ENCODE measurements around the gene SZT2. TPM values are rescaled to one million over a fixed set of nuclear protein-coding genes. Genes with fewer than 3 reads are reported as not detected.

Gene SZT2
- total and polyA plus RNA-seq, 2 of the 4 experiments (the other 2 are of a cell fraction) = 9.5 to 14.3 TPM

DNA sequence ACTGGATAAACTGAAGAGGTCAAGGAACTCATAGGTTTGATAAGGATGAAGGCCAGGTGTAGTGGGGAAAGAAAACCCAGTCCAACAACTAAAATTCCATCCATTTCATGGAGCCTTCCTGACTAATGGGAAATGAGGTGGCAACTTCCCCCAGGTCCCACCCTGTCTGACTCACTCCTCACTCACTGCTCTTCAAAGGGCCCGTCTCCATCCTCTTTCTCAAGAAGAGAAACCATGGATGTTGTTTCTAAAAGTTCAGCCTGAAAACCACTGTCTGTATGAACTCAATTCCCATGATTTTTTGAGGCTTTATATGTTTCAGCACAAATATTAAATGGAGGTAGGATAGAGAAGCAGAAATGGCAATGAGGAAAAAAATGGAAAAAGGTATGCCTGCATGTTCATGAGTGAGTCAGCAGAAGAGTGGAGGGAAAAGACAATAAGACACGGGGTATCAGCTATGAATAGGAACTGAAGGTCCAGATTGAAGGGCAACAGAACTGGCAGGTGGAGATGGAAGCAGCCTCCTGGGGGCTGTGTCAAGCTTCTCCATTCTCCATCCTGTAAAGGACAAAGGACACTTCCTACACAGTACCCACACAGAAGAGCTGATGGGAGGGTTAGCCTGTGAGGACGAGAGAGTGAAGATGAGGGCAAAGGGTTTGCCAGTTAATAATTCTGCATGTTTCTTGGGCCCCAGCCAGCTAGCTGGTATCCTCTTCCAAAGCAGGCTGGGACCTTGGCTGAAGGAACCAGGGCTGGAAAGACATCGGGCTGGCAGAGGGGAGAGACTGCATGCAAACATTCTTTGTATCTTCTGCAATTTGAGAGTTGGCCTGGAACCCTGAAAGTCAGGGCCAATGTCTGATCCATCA, 16.4 kb upstream of the SZT2 start:
- no peak overlapping the region for H3K4me3 ChIP-seq (ENCODE audit: insufficient read depth, low read depth, low read length)
- no peak overlapping the region for H3K9ac ChIP-seq (ENCODE audit: low read depth, low read length)
- intact Hi-C loops (cut with micrococcal nuclease) = no loop called here
- peak overlapping the region; percentile 86 for H3K14ac ChIP-seq (replicated peaks; ENCODE audit: low read depth, low read length)
- ChIA-PET POLR2A (ENCODE audit: unreplicated experiment) (no interaction called here), CTCF (no interaction called here)
- peak overlapping the region; percentile 87 for H2BK120ac ChIP-seq (ENCODE audit: low read depth, low read length)
- peak overlapping the region; percentile 68 for H3K23ac ChIP-seq (ENCODE audit: low read depth, low read length)
- H2BK20ac ChIP-seq (ENCODE audit: low read depth, low read length) = peak overlapping the region; percentile 84
- no peak overlapping the region; the same call in 1 of the 2 replicates for H3K4me2 ChIP-seq (ENCODE audit: low read depth, low read length)
- peak overlapping the region; percentile 92 for H4K91ac ChIP-seq (ENCODE audit: insufficient read depth, low read depth, low read length)
- no CpG with 5 or more reads among the region's 4 CpGs for WGBS, 2 experiments (ENCODE audit: extremely low coverage in 2 of 2, insufficient read length in 1 of 2)
- peak overlapping the region; percentile 60 for H3K27ac ChIP-seq (ENCODE audit: insufficient read depth, low read length)
- DNase-seq (peak; percentile 88), ATAC-seq (ENCODE audit: low read depth) (peak; percentile 42)
- in situ Hi-C loops (cut with MboI; ENCODE audit: low sequenced_read_pairs) = no loop called here
- no peaks in the 10 kb centered on the region for H3K27me3 ChIP-seq (ENCODE audit: control insufficient read depth, insufficient read depth, low read length)
- peak overlapping the region; percentile 63 for H2AK9ac ChIP-seq (replicated peaks; ENCODE audit: low read depth, low read length, poor library complexity)
- peak overlapping the region; percentile 14 for H2AFZ ChIP-seq (replicated peaks; ENCODE audit: low read length, poor library complexity)
- no TSS peak for BruUV-seq (replicated peaks)
- H4K8ac ChIP-seq (ENCODE audit: low read depth in 2 of 2, low read length in 2 of 2) = peak overlapping the region; percentile 94 to 96
- H3K56ac ChIP-seq (ENCODE audit: extremely low read depth, insufficient read depth, low read length) = peak overlapping the region; percentile 61
- dilution Hi-C loops (cut with HindIII; ENCODE audit: low sequenced_read_pairs, unreplicated experiment) = no loop called here
- peaks cover 13% of the 10 kb centered on the region for H3K4me1 ChIP-seq (ENCODE audit: control insufficient read depth, insufficient read depth, low read length)
- H3K79me1 ChIP-seq (ENCODE audit: low read depth in 1 of 2, low read length in 2 of 2) = peaks cover 29 to 73% of the 10 kb centered on the region in 2 experiments
- H3K36me3 ChIP-seq (ENCODE audit: control insufficient read depth, insufficient read depth, low read length) = 0 out of 2 replicates have a peak, but pooled peaks cover 8% of the 10 kb centered on the region
- peak overlapping the region; percentile 26; the same call in 1 of the 2 replicates for H4K5ac ChIP-seq (ENCODE audit: low read depth, low read length)
- no peaks in the 10 kb centered on the region for H4K20me1 ChIP-seq (ENCODE audit: insufficient read depth, low read length)
- H3K9me1 ChIP-seq (ENCODE audit: insufficient read depth, low read length) = peaks cover 10% of the 10 kb centered on the region
- peak overlapping the region; percentile 92 for H3K4ac ChIP-seq (ENCODE audit: low read depth, low read length)
- H2BK15ac ChIP-seq (ENCODE audit: low read depth, low read length) = peak overlapping the region; percentile 97
- peak overlapping the region; percentile 89 for H2AK5ac ChIP-seq (ENCODE audit: low read depth, low read length)
- peak overlapping the region; percentile 86 for H2BK5ac ChIP-seq (ENCODE audit: low read depth, low read length, poor library complexity, severe bottlenecking)
- peak overlapping the region; percentile 41; the same call in 1 of the 2 replicates for H3K18ac ChIP-seq (ENCODE audit: low read depth, low read length)
- no peaks in the 10 kb centered on the region for H3K9me3 ChIP-seq (ENCODE audit: control insufficient read depth, insufficient read depth, low read length)
- TF ChIP-seq BHLHE40 (IDR thresholded peaks at IDR 0.05; ENCODE audit: low read depth, low read length) (no peak), MAZ (IDR thresholded peaks at IDR 0.05; ENCODE audit: borderline replicate concordance, low read depth, low read length) (no peak), RCOR1 (IDR thresholded peaks at IDR 0.05; ENCODE audit: insufficient replicate concordance, low read length) (peak; percentile 84), CTCF (conservative IDR thresholded peaks at IDR 0.05; ENCODE audit: low read depth, low read length) (no peak), CEBPB (IDR thresholded peaks at IDR 0.05; ENCODE audit: low read depth, low read length) (peak; percentile 61), MXI1 (IDR thresholded peaks at IDR 0.05; ENCODE audit: borderline replicate concordance, low read depth, low read length) (no peak), CHD1 (IDR thresholded peaks at IDR 0.05; ENCODE audit: low read depth, low read length) (no peak), SMC3 (IDR thresholded peaks at IDR 0.05; ENCODE audit: low read depth, low read length) (no peak), POLR2A (IDR thresholded peaks at IDR 0.05; ENCODE audit: low read depth, low read length) (no peak), MAFK (IDR thresholded peaks at IDR 0.05; ENCODE audit: low read depth, low read length) (no peak; the same call in 1 of the 2 replicates), RAD21 (IDR thresholded peaks at IDR 0.05; ENCODE audit: low read length) (no peak), NFE2L2 (IDR thresholded peaks at IDR 0.05; ENCODE audit: low read depth, low read length) (peak; percentile 17; the same call in 1 of the 2 replicates)
- TF ChIP-seq, protein P1, sequence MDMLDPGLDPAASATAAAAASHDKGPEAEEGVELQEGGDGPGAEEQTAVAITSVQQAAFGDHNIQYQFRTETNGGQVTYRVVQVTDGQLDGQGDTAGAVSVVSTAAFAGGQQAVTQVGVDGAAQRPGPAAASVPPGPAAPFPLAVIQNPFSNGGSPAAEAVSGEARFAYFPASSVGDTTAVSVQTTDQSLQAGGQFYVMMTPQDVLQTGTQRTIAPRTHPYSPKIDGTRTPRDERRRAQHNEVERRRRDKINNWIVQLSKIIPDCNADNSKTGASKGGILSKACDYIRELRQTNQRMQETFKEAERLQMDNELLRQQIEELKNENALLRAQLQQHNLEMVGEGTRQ (IDR thresholded peaks at IDR 0.05; ENCODE audit: low read depth, low read length) = no peak
- TF ChIP-seq, protein P2, sequence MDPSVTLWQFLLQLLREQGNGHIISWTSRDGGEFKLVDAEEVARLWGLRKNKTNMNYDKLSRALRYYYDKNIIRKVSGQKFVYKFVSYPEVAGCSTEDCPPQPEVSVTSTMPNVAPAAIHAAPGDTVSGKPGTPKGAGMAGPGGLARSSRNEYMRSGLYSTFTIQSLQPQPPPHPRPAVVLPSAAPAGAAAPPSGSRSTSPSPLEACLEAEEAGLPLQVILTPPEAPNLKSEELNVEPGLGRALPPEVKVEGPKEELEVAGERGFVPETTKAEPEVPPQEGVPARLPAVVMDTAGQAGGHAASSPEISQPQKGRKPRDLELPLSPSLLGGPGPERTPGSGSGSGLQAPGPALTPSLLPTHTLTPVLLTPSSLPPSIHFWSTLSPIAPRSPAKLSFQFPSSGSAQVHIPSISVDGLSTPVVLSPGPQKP (IDR thresholded peaks at IDR 0.05; ENCODE audit: borderline replicate concordance, low read depth, low read length) = no peak
